Femur (tissue), 1 donor: ENCODE measurements around the gene SOCS6.

Experiments
- DNase-seq: peaks from one replicate; pipeline ENCODE4 v3.0.0-alpha.2; 2017

The SOCS6 gene

GRCh38 chr18:70289351-70290312 lies 787 bp downstream of the SOCS6 start:
- peak; percentile 53 for DNase-seq

- no peak for DNase-seq
Observed at GRCh38 chr18:70290482-70291294, 1.8 kb downstream of the SOCS6 start.

GRCh38 chr18:70291295-70291574 lies 2.4 kb downstream of the SOCS6 start:
- DNase-seq: no peak

- DNase-seq: no peak
Observed at GRCh38 chr18:70292628-70293027, 3.8 kb downstream of the SOCS6 start.

GRCh38 chr18:70293166-70293565 lies 4.3 kb downstream of the SOCS6 start:
- DNase-seq: no peak

GRCh38 chr18:70294471-70295191 lies 5.8 kb downstream of the SOCS6 start:
- no peak for DNase-seq

GRCh38 chr18:70295192-70296188 lies 6.6 kb downstream of the SOCS6 start:
- no peak for DNase-seq

- no peak for DNase-seq
Observed at GRCh38 chr18:70296289-70296688, 7.4 kb downstream of the SOCS6 start.

GRCh38 chr18:70296781-70297180 lies 7.9 kb downstream of the SOCS6 start:
- DNase-seq: no peak

GRCh38 chr18:70299393-70299792 lies 10.5 kb downstream of the SOCS6 start:
- DNase-seq: no peak

- no peak for DNase-seq
Observed at GRCh38 chr18:70301667-70302066, 12.8 kb downstream of the SOCS6 start.

- no peak for DNase-seq
Observed at GRCh38 chr18:70308555-70309294, 19.9 kb downstream of the SOCS6 start.

- no peak for DNase-seq
Observed at GRCh38 chr18:70310560-70311320, 21.9 kb downstream of the SOCS6 start.

GRCh38 chr18:70311726-70312125 lies 22.9 kb downstream of the SOCS6 start:
- DNase-seq: no peak

- no peak for DNase-seq
Observed at GRCh38 chr18:70313640-70314039, 24.8 kb downstream of the SOCS6 start.

GRCh38 chr18:70314151-70314782 lies 25.4 kb downstream of the SOCS6 start:
- DNase-seq: no peak

GRCh38 chr18:70319187-70319586 lies 30.3 kb downstream of the SOCS6 start:
- DNase-seq: no peak

- DNase-seq: no peak
Observed at GRCh38 chr18:70321616-70322015, 32.8 kb downstream of the SOCS6 start.

- DNase-seq: no peak
Observed at GRCh38 chr18:70322385-70322784, 33.5 kb downstream of the SOCS6 start.

GRCh38 chr18:70322928-70323327 lies 34.1 kb downstream of the SOCS6 start:
- no peak for DNase-seq
